Left forelimb (tissue), 1 donor: Measurements from ENCODE around the gene TARBP2.
A peak's percentile ranks its signal among the peaks of the same experiment; 100 is the strongest.

Experiments
- DNase-seq: peaks from one replicate; pipeline ENCODE4 v3.0.0-alpha.2; 2018; ENCODE audit warnings: low spot score

Gene TARBP2

DNA sequence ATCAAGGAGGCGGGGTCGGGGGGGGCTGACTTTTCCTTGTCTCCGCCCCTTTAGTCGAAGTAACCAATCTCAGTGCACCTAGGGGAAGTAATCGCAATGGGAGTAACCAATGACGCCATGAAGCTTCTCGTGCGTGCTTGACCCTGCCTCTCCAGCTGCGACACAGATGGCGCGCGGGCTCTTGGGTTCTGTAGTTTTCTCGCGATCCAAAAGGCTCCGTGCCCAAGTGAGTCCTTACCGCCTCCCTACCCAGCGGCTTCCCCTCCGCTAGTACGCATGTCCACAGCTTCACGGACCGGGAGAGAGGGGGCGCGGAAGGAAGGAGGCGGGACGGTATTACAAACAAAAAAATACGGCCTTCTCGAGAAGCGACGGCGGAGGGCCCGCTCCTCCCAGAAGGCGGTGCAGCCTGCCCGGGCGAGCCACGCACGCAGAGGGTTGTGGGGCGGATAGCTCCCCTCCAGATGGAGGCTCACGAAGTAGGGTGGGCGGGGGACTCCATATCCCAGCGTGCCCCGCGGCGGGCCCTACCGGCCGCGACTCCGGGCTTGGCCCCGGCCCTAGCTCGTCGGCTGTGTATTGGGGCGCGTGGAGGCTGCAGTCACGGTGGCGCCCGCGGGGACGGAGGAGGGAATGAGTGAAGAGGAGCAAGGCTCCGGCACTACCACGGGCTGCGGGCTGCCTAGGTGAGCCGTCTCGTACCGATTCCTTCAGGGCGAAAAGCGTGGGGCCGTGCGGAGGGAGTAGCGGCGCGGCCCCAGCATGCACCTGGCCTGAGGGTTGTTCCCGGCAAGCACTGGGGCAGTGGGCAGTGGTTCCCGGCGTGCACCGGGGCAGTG is at the start of gene TARBP2:
Gene TARBP2, plus strand, starts transcription at position 508 of the 839 bp plus-strand sequence. Its CDS starts 126 bp downstream, at position 634.
- peak; percentile 99 for DNase-seq

DNA sequence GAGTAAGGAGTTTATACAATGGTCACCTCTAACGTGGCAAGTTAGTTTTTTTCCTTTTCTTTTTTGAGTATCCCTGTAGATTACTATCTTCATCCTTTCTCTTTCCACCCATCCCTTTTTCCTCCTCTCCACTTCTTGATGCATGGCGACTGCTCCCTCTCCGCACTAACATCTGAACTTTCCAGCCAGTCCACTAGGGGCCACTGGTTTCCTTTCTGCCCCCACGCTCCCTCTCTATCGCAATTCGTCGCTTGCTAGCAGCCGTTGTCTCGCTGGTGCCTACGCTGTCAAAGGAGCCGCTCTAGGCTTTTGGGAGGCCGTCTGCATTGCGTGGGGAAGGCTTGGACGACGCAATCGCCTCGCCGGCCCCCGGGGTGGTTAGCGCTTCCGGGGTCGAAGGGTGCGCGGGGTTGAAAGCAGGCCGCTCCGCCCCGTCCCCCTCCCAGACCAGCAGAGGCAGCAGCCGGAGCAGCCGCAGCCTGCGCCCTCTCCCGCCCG is 49.4 kb upstream of the TARBP2 start, which contains the start of gene PCBP2:
Gene PCBP2, plus strand, starts transcription at position 442 of the 498 bp plus-strand sequence. CDS start 2,699 bp downstream, outside the sequence.
- DNase-seq = peak; percentile 100

- DNase-seq = peak; percentile 92
Measured at GRCh38 chr12:53452159-53453077, 48.7 kb upstream of the TARBP2 start.

- DNase-seq = no peak
Measured at GRCh38 chr12:53453953-53454640, 47.0 kb upstream of the TARBP2 start.

DNA sequence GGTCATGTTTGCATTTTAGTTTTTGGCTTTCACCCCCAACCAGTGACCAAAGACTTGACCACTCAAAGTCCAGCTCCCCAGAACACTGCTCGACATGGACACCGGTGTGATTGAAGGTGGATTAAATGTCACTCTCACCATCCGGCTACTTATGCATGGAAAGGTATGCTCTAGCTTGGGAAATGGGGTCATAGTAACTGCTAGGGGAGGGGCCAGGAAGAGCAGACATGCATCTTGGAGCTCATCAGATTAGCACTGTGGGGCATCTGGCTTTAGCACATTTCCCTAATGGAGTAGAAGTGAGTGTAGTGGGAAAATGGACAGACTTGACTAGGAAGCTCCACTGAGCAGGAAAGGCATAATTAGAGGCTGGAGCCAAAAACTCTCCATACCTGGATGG is 46.4 kb upstream of the TARBP2 start:
- DNase-seq = no peak

GRCh38 chr12:53456654-53457366 is 44.3 kb upstream of the TARBP2 start:
- no peak for DNase-seq

DNA sequence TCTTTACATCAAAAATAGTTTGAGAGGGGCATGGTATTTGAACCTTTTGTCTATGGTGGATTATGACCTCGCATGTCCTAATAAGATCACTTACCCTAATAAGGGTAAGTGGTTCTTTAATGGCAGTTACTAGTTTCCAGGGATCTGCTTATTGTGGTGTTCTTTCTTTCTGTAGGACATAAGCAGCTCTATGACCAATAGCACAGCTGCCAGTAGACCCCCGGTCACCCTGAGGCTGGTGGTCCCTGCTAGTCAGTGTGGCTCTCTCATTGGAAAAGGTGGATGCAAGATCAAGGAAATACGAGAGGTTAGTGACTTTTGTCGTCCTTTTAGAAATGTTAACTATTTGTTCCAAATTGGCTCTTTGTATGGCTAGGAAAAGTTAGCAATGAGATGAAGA is 42.0 kb upstream of the TARBP2 start:
- no peak for DNase-seq

GRCh38 chr12:53461059-53461458 is 40.0 kb upstream of the TARBP2 start:
- no peak for DNase-seq

DNA sequence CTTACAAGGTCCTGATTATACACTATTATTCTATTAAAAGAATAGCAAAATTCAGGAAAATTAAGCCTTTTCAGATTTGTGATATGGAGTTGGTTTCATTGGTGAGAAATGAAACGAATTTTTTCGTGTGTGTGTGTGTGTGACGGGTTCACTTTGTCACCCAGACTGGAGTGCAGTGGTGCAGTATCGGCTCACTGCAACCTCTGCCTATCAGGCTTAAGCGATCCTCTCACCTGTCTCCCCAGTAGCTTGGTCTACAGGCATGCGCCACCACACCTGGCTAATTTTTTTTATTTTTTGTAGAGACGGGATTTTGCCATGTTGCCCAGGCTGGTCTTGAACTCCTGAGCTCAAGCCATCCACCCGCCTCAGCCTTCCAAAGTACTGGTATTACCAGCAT is 39.5 kb upstream of the TARBP2 start:
- no peak for DNase-seq

DNA sequence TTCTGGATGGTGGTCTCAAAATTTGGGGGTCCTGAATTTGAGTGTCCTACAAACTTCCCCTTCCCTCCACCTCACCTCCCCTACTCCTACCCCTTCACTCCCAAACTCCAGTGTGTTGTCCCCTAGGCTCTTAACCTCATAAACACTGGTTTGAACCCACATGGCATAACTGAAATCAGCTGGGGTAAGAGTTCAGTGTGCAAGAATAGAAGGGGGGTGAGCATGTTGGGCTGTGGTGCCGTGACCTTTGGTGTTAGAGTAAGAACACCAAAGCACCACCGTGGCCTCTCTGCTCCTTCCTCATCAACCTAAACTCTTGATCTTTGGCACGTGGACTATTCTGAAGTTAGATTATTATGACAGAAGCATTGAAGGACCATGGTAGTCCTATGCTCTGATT is 38.1 kb upstream of the TARBP2 start:
- no peak for DNase-seq

- no peak for DNase-seq
Measured at GRCh38 chr12:53463802-53464560, 37.1 kb upstream of the TARBP2 start.

GRCh38 chr12:53464685-53465418 is 36.2 kb upstream of the TARBP2 start:
- no peak for DNase-seq

GRCh38 chr12:53465679-53466078 is 35.4 kb upstream of the TARBP2 start:
- DNase-seq = no peak

DNA sequence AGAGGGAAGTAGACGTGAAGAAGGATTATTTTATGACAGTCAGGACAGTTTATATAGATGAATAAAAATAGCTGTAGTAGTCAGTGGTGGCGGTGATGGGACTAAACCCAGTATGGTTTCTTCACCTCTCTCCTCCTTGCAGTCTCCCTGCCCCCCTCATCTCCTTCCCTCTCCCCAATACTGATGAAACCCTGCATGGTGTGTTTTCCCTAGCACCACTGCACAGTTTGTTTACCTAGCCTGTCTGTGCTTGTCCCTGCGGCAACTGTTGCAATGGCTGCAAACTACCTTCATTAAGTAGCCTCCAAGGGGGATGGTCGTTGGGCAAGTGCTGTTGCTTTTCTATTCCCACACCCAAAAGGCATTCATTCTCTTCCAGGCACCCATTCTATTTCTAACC is 34.4 kb upstream of the TARBP2 start:
- no peak for DNase-seq

- DNase-seq = no peak
Measured at GRCh38 chr12:53467082-53467481, 34.0 kb upstream of the TARBP2 start.

- no peak for DNase-seq
Measured at GRCh38 chr12:53467880-53468279, 33.2 kb upstream of the TARBP2 start.

- no peak for DNase-seq
Measured at GRCh38 chr12:53468282-53468681, 32.8 kb upstream of the TARBP2 start.

GRCh38 chr12:53472056-53472582 is 29.0 kb upstream of the TARBP2 start:
- DNase-seq = no peak

DNA sequence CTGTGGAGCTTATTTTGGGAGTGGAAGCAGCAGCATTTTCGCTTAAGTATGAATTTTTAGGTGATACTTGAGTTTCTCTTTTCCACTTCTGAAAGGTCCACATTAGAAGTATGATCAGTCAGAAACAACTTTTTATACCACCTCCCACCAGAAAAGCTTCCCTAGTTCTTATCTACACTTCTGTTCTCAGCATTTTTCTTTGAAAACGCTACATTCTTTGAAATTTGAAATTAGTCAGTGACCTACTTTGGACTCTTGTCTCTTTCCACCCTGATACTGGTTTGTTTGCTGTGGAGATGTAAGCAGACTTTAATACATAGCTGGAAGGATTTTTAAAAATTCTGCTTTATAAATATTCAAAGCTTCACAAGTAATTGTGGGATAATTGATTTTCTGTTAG is 27.0 kb upstream of the TARBP2 start:
- DNase-seq = no peak

GRCh38 chr12:53474819-53475218 is 26.3 kb upstream of the TARBP2 start:
- DNase-seq = no peak
